Measurements from ENCODE around the gene TH.

The TH gene

DNA sequence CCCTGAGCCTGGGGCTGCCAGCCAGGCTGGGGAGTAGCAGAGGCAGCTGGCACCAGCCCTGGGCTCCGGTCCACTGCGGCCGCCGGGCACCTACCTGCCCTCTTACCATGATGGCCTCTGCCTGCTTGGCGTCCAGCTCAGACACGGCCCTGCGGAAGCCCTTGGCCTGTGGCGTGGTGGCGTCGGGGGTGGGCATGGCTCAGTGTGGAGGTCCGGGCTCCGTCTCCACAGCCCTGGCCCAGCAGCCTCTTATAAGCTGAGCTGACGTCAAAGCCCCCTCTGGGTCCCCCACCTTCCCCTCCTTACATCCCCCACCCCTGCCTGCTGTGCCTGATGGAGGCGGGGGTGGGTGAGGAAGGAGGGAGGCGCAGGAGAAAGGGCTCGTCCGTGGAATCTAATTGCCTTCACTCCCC is at the start of gene TH:
TH (minus strand) TSS at position 225 of the 413 bp plus-strand sequence; CDS start at position 196, 29 bp downstream.
- DNase-seq (ENCODE audit: low spot score): no peak

DNA sequence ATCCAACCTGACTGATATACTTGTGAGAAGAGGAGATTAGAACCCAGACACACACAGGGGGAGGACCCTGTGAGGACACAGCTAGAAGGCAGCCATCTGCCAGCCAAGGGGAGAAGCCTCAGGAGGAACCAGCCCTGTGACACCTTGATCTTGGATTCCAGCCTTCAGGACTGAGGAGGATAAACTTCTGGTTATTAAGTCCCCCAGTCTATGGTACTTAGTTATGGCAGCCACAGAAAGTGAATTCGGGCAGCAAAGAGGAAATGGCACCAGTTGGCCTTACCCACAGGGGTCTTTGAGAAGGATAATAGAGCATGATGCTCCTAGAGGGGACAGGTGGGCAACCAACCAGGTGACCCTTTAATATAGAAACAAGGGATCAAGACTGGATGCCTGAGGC is 49.4 kb upstream of the TH start:
- no peak for DNase-seq (ENCODE audit: low spot score)

DNA sequence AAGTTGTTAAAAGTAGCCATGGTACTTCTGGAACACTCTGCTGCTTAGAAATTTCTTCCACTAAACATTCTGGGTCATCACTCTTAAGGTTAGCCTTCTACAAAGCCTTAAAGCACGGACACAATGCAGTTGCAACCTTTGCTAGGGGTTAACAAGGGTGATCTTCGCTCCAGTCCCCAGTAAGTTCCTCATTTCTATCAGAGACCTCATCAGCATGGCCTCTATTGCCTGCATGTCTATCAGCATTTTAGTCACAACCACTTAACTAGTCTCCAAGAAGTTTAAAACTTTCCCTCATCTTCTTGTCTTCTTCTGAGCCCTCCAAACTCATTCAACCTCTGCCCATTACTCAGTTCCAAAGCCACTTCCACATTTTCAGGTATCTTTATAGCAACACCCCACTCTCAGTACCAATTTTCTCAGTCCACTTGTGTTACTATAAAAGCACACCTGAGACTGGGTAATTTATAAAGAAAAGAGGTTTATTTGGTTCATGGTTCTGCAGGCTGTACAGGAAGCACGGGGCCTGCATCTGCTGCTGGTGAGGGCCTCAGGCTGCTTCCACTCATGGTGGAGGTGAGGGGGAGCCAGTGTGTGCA is 48.7 kb upstream of the TH start:
- no peak for DNase-seq (ENCODE audit: low spot score)

DNA sequence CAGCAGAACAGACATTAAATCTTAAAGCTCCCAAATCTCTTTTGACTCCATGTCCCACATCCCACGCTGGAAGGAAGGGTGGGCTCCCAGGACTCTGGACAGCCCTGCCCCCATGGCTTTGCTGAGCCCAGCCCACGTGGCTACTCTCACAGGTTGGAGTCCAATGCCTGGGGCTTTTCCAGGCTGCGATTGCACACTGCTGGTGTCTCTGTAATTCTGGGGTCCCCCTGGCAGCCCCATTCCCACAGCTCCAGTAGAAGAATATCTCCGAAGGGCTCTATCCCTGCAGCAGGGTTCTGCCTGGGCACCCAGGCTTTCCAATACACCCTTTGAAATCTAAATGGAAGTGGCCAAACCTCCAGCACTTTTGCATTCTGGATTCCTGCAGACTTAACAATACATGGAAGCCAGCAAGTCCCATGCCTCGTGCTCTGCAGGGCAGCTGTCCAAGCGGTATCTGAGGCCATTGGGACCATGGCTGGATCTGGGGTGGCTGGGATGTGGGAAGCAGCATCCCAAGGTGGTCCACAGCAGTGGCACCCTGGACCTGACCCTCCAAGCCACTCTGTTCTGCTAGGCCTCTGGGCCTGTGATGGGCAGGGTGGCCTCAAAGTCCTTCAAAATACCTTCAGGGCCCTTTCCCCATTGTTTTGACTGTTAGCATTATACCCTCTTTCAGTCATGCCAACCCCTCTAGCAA is 47.9 kb upstream of the TH start:
- no peak for DNase-seq (ENCODE audit: low spot score)

DNA sequence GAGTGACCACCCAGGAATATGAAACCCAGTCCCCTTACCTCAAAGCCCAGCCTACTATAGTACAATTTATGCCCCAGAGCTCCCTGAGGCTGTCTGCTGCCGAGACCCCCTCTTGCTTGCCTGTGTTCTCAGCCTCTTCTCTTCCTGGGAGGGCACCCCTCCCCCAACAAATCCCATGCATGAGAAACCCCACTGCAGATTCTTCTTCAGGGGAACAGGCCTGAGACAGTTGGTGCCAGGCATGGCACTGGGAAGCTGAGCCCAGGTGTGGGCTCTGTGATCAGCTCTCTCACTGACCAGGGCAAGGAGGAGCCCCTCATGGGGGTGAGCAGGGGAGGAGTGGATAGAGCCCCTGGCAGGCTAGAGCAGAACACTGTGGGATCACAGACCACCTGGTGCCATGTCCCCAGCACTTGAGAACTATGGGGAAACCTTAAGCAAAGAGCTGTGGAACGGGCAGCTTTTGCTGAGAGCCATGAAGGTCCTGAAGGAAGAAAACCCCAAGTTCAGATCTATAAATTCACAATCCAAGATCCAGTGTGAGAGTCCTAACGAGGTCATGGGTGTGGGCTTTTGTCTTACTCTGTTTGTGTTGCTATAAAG is 46.5 kb upstream of the TH start:
- DNase-seq (ENCODE audit: low spot score): no peak

DNA sequence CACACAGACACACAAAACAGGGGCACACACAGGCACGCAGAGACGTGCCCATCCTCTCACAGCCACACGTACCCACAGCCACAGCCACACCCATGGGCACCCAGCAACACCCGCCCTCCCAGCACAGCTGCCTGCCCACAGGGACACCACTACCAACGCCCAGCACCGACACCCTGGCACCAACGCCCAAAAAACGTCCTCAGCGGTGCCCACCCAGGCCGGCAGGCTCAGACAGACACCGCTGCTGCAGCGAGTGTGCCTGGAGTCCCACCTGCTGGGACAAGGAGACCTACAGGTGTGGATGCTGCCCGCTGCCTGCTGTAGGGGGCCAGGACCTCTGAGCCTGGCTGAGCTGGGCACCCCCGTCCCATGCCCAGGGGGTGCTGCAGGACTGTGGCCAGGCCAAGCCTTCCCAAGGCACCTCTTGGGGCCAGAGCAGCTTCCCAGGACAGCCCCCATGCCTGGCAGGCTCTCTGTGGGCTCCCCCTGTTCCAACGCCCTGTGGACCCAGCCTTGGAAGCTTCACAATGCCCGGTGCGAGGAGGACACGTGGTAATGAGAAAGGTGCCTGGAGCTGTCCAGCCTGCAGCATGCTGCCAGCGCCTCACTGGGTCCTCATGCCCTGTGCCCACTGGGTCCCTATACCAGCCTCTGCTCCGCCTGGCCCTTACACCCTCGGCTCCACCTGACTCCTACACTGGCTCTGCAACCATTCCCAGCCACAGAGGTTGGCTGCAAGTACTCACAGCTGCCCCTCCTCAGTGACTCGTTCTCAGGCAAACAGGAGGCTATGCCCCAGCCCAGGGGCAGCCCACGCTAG is 45.8 kb upstream of the TH start:
- DNase-seq (ENCODE audit: low spot score): no peak

DNA sequence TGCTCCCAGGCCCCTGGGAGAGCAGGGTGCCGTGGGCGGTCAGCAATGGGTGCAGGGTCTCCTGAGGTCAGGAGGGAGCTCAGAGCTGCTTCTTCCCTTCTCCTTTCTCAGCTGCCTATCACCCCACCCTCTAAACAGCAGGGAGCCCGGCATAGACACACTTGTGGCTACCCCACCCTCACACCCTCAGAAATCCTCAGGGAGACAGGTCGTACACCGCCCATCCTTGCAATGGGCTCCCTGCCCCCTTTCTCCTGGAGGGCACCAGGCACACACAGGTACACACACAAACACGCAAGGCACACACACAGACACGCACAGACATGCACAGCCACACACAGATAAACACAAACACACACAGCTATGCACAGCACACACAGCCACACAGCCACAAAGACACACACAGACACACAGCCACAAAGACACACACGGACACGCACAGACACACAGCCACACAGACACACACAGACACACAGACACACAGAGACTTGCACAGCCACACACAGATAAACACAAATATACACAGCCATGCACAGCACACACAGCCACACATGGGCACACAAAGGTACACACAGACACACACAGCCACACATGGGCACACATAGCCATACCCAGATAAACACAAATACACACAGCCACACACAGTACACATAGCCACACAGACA is 44.9 kb upstream of the TH start:
- DNase-seq (ENCODE audit: low spot score): no peak

DNA sequence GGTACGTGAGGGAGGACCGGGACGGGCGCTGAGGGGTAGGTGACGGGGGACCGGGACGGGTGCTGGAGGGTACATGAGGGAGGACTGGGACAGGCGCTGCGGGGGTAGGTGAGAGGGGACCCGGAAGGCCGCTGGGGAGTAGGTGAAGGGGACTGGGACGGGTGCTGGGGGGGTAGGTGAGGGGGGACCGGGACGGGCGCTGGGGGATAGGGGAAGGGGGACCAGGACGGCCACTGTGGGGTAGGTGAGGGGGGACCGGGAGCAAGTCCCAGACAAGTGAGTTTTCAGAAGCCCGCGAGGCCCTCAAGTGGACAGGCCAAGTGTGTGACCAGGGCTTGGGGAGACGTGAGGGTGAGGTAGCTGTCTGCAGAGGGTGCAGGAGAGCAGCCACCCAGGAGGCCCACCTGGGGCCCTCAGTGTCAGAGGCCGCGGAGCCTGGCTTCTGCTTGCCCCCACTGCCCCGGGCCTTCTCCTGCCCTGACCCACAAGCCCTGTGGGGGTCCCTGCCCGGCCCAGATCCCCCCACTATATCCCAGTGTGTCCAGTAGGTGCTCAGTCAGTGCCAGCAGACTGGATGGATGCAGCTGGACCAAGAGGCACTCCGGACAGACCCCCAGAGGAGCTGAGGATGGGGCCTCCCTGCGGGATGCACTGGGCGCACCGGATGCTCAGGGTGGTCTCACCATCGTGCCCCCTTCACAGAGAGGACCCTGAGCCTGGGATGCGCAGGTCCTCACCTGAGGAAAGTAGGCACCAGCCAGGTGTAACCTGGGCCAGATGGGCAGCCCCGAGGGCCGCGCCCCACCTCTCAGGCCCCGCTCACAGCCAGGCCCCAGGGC is 44.2 kb upstream of the TH start:
- no peak for DNase-seq (ENCODE audit: low spot score)

DNA sequence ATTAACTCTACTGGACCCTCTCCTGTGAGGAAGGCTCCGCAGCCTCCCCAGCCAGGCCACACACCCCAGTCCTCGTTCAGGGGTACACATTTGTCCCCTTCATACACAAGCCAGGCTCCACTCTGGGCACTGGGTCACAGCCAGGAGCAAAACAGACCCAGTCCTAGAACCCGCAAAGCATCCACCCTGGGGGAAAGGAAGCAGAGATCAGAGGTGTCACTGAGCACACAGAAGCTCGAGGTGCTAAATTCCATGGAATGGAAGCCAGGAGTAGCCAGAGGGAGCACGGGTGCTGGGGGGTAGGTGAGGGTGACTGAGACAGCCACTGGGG is 43.6 kb upstream of the TH start:
- no peak for DNase-seq (ENCODE audit: low spot score)

DNA sequence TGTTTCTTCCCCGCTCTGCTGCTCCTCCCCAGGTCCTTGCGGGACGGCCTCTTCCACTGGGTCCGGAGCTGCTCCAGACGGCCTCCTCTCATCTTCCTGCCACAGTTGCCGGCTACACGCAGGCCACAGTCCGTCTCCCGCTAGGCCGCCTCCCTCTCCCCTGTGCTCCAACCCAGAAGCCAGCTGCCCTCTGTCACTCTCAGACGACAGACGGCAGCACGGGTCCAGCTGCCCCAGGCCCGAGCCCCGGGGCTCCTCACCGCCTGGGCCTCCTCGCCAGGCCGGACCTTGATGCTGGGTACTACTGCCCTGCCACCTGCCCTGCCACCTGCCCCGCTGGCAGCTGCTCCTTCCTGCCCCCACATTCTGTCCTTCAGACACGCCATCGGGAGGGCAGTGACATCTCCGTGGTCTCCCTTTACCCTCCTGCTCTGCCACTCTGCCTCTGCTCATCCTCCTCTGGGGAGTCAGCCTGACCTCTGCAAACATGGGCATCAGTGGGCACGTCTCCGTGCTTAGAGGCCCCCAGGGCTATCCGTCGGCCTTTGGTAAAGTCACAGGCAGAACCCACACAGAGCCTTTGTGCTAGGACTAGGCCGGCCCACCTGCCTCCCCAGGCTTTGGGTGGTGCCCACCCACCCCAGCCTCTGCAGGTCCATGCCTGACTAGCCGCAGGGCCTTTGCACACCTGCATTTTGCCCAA is 43.1 kb upstream of the TH start:
- no peak for DNase-seq (ENCODE audit: low spot score)

DNA sequence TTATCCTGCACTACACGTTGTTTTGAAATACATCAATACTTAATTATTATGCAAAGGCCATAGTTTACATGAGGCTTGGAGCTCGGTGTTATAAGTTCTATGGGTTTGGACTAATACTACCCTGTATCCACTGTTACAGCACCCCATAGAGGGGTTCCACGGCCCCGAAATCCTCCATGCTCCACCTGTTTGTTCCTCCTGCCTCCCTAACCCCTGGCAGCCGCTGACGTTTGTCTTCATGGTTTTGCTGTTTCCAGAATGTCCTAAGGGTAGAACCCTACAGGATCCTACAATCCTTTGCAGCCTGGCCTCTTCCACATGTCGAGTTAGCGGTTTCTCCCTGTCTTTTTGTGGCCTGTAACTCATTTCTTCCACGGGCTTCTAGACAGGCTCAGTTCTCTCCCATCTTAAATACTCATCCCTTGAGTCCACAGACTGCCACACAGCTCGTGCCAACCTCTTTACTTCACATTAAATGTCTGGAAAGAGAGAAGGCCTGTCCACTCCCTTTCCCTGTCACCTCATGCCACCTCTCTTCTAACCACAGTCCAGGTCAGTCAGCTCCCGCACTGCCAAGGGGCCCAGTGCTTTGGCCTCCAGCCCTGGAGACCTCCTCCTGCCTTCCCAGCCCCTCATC is 42.4 kb upstream of the TH start:
- no peak for DNase-seq (ENCODE audit: low spot score)

DNA sequence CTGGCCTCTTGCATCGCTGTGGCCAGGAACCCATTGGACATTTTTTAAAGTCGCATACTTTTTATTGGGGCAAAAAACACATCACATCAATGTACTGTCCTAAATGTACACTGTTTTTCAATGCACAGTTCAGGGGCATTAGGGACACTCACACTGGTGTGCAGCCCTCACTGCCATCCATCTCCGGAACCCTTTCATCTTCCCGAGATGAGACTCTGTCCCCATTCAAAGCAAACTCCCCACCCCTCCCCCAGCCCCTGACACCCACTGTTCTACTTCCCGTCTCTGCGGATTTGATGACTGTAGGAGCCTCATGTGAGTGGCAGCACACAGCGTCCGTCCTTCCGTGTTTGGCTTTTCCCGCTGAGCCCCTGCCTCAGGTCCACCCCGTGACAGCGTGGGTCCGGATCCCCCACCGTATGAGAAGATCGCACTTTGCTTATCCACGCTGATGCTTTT is 41.8 kb upstream of the TH start:
- peak; percentile 60 for DNase-seq (ENCODE audit: low spot score)

DNA sequence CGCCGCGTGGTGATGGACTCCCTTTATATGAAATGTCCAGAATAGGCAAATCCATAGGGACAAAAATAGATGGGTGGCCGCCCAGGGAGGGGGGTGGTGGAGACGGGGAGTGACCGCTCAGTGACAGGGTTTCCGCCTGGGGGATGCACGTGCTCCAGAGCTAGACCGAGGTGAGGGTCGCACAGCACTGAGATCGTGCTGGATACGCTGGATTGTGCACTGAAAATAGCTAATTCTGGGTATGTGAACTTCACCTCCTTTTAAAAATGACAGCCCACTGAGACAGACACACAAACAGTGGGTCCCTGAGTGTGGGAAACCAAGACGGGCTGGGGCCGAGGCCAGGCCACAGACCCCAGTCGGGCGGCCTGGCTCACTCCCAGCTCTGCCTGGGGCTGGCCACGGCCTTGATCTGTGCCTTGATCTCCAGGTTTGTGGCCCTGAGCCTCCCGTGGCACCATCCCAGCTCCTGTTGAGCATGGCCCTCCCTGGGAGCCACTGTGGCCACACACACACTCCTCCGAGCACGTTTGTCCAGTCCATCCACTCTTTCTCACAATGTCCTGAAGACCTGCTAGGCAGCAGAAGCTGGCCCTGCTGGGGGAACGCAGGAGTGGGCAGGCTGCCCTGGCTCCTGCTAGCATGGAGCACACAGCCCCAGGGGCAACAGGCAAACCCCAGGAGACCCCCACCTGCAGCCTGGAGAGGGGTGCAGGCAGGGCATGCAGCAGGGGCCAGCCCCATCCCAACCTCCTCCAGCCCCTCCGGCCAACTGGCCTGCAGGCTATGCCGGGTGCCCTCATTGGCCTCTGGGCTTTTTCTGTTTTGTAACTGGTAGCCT is 41.0 kb upstream of the TH start:
- DNase-seq (ENCODE audit: low spot score): no peak

DNA sequence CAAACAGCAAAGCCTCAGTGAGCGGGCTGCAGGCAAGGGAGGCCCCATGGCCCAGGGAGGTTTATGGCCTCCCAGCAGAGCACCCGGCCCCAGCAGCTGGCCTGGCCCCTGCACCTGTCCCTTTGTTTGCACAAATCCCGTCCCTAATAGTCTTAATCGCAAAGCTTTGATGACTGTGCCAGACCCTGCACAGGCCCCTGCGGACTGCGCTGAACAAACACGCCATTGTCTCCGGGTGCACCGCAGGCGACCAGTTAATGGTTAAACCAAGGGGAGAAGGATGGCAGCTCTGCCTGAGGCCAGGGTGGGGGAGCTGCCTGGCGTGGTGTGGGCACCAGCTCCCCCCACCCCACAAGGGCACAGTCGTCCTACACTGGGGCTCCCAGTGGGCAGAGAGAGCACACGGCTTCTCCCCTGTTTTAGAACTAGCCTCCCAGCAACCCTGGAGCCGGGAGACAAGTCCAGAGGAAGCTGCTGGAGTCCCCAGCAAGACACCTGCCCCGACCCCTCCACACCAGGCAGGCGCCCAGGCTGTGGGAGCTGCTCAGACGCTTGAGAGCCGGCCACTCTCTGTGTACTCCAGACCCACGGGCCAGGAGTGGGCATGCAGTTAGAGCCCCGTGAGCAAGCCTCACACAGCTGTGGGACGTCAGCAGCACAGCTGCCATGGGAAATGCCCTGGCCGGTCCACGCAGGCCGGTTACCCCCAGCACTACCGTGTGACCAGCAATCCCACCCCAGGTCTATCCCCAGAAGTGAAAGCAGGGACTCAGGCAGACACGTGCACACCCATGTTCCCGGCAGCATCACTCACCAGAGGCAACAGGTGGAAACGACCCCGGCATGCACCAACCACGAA is 39.7 kb upstream of the TH start:
- no peak for DNase-seq (ENCODE audit: low spot score)

DNA sequence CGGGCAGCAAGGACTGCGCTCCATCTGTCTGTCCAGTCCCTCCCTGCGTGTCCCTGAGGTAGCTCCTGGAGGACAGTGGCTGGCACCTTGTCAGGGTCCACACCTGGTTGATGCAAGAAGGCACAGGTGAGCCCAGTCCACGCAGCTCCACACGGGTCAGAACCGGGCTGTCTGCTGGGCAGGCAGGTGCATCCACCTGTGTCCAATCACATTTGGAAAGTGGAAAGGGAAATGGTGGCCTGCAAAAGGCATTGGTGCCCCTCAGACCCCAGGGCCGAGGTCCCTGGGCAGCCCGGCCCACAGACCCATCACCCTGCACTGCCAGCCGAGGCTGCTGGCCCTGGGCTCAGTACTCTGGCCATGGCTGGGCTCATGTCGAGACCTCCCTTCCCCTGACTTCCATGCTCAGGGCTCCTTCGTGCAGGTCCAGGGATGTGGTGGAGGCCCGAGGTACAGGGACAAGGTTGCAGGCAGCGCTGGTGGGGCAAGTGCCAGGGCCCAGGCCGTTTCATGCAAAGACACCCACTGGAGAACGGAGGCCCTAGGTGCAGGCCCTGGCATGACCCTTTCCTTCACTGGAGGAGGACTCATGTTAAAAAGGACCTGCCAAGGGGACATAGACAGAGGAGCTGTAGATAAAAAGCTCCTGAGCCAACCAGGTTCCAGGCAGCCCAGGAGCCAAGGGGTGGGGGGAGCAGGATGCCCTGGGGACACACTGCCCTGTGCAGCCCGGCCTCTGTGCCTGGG is 38.9 kb upstream of the TH start:
- DNase-seq (ENCODE audit: low spot score): no peak

DNA sequence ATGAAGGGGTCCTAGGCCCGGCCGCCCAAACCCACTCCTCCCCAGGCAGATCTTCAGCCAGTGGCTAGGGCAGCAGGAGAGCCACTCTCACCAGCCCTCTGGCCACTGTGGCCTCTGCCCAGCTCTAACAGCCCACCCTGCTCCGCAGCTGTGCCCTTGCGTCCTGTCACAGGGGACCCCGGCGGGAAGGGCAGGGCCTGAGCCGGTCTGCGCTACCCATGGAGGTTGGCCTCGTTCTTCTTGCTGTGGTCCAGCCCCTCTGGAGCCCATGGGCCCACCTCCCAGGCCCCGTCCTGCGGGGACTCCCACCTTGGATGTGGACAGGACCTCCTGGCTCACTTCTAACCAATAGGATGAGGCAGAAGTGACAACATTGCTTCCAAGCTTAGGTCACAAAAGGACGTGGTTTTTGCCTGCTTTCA is 38.3 kb upstream of the TH start:
- DNase-seq (ENCODE audit: low spot score): no peak

DNA sequence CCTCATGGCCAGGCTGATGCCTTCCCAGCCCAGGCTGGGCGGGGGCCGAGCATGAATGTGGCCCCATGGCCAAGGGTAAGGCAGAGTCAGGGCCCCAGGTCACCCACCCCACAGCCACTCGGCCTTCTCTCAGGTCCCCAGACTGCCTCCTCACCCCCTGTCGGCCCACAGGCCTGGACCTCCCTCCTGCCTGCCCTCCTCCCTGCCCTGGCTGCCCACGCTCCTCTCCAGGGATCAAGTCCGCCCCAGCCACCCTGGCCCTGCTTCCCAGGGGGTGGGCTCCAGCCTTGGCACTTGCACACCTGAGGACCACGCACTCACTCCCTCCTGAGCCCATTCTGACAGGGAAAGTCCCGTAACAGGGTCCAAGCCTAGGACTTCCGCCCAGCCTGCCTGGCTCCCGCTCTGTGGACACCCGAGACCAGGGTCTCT is 37.8 kb upstream of the TH start:
- no peak for DNase-seq (ENCODE audit: low spot score)
